Left kidney (tissue), 2 donors: Measurements from ENCODE around the gene ACAP1. TPM values are rescaled to one million over a fixed set of nuclear protein-coding genes. Genes with fewer than 3 reads are reported as not detected.

Experiments used
- DNase-seq: peaks from one replicate; pipeline ENCODE4 v3.0.0-alpha.2; 2013
- polyA plus RNA-seq: library from polyadenylated mRNA; unstranded; fragments of 120-200 nt; gene quantifications from one replicate; pipeline ENCODE4 v1.2.1, GENCODE V29; 2013; ENCODE audit not compliant: insufficient read length

The ACAP1 gene
- polyA plus RNA-seq, 1 donor: 6.3 TPM

DNA sequence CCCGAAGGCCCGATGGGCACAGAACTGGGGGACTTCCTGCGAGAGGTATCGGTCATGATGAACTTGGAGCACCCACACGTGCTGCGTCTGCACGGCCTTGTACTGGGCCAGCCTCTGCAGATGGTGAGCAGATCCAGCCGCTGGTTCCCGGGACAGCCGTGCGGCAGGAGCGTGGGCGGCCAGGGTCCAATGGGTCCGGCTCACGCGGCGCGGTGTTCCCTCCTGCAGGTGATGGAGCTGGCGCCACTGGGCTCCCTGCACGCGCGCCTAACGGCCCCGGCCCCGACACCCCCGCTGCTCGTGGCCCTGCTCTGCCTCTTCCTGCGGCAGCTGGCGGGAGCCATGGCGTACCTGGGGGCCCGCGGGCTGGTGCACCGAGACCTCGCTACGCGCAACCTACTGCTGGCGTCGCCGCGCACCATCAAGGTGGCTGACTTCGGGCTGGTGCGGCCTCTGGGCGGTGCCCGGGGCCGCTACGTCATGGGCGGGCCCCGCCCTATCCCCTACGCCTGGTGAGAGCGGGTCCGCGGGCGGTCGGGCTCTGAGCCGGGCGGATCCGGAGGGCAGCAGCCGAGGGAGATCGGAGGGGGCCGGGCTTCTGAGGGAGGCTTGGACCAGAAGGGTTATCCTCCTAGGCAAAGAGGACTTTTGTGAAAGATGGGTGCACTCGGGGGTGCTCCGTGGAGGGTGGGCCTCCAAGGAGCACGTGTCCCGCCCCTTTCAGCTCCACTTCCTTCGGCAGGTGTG, 47.6 kb downstream of the ACAP1 start:
- DNase-seq: no peak

DNA sequence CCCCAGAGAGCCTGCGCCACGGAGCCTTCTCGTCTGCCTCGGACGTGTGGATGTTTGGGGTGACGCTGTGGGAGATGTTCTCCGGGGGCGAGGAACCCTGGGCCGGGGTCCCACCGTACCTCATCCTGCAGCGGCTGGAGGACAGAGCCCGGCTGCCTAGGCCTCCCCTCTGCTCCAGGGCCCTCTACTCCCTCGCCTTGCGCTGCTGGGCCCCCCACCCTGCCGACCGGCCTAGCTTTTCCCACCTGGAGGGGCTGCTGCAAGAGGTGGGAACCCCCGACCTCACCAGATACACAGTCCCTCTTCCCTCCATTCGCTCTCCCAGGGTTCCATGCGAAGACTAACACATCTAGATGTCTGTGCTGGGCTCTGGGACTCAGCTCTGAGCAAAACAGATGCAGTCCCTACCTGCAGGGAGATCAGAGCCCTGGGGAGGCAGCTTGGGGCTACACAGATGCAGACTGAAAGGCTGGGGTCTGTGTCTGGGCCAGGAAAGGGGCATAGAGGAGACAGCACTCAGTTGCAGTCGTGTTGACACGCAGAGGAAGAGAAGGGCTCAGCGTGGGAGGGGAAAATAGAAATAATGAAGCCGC, 48.3 kb downstream of the ACAP1 start:
- DNase-seq: no peak

DNA sequence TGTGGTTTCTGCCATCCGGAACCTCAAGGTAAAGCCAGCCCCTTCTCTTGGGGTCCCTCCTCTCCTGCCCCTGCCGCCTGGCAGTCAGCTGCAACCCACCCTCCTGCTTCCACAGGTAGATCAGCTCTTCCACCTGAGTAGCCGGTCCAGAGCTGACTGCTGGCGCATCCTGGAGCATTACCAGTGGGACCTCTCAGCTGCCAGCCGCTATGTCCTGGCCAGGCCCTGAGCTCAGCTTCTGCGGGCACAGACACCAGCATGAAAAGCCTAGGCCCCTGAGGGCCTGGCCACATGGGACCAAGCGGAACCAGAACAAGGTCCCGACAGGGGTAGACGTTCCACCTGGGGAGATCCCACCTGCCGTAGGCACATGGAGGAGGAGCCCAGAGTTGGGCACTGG, 52.5 kb downstream of the ACAP1 start:
- DNase-seq: no peak

DNA sequence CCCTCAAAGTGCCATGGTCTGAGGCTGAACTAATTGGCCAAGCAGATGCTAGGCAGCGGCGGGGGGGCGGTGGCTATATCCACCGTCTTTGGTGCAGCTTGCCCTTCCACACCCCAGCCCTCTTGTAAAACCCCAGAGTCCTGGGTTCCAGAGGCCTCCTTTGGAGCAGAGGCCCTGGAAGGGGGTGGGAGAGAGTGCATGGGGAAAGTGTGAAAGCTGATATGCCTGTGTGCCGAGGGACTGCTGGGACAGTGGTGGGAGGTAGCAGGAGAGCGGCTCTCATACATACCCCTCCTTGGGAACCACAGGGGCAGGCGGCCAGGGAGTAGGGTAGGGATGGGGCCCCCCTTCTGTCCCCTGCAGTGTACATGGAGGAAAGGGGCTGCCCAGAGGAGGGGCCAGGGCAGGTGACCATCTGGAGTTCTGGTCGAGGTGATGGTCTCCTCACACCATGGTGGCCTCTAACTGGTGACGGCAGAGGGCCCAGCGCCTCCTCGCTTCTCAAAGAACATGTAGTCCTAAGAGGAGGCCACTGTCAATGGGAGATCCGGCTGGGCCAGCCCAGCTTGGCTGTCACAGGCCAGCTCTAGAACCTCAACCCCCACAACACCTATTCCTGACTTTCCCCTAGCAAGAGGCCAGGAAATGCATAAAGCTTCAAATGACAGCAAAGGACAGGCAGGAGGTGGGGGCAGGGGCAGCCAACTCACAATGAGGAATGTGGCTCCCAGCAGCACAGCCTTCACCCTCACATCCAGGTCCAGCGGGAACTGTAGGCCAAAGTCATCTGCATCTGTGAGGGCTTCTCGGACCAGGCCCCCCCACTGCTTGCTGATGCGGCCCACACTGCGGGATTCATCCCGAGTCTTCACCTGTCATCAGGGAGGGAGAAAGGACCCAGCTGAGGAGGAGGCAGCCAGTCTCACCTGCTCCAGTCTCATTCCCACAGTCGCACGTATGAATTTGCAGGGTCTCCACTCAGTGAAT, 53.9 kb downstream of the ACAP1 start:
- DNase-seq: no peak

DNA sequence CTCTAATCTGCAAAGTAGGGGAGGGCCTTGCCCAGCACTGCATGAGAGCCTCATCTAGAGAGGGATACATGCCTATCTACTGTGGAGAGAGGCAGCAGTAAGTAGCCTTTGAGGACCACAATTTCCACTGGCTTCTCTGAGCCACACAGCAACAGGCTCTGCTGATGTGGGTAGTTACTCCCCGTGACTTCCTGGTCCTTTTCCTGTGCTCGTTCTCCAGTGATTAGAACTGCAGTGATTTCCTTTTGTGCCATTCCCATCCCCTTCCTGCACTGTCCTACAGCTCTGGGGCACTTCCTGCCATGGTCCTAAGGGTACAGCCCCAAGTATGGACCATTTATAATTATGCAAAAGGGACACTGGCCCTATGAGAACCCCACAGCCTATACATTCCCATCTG, 55.0 kb downstream of the ACAP1 start:
- DNase-seq: no peak

DNA sequence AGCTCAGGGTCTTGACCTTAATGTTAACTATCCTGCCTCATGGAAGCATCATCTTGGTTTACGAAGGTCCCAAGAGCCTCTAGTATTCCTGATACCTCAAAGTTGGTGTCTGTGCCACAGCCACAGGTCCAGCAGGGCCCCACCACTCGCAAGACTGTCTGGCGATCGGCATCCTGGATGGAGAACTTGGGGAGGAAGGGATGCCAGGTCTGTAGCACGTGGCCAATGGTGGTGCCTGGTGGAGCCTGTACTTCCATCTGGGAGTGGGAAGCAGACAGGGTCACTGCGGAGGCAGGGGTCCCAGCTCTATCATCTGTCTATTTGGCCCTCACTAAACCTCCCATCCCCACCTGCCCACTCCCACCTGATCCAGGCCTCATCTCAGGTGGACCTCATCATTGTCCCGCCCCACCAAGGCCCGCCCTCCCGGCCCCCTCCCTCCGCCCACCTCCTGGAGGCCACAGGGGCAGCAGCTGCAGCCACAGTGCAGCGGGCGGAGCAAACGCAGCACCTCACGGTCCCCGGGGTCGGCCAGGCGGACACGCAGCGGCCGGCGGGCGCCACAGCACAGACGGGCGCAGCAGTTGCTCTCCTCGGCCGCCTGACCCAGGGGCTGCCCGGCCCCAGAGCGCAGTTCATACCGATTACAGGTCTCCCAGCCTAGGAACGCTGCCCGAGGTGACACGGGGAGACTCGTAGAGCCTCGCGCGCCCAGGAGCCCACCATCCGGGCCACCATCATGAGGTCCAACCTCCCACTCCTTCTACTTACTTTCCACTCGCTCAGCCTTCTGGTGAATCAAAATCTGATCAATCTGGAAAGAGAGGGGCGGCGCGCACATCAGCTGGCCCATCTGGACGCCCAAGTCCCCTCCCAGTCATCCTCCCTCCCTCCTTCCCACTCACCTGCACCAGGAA, 56.6 kb downstream of the ACAP1 start:
- DNase-seq: no peak

DNA sequence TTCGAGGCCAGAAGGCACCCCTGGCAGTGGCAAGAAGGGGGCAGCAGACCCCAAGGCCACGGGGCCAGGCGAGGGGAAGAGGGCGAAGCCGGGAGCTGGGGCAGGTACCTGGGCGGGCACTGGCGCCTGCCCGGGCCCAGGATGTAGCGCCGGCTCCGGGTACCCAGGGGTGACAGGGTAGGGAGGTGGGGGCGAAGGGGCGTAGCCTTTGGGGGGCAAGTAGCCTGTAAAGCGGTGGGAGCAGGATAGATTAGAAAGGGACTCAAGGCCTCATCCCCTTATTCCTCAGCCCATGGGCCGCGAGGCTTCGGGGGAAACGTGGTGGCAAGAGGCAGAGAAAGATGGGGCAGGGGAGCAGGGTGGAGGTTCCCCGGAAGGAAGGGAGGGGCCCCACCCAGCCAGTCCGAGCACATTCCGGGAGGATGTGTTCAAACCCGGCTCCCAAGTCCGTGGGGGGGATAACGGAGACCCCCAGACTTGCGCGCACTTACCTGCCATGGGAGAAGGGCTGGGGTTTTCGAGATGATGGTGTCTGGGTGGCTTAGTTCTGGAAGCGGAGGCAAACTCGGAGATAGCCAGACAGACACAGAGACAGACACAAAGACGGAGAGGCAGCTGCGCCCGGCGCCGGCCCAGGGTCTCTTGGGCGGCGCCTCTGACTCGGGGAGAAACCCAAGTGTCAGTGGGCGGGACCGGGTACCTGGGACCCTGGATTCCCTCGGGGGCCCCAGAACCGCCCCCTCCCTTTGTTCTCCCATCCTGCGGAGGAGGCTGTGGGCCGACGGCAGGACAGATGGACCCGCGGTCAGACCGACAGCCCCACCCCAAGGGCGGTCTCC, 57.5 kb downstream of the ACAP1 start:
- DNase-seq: no peak

DNA sequence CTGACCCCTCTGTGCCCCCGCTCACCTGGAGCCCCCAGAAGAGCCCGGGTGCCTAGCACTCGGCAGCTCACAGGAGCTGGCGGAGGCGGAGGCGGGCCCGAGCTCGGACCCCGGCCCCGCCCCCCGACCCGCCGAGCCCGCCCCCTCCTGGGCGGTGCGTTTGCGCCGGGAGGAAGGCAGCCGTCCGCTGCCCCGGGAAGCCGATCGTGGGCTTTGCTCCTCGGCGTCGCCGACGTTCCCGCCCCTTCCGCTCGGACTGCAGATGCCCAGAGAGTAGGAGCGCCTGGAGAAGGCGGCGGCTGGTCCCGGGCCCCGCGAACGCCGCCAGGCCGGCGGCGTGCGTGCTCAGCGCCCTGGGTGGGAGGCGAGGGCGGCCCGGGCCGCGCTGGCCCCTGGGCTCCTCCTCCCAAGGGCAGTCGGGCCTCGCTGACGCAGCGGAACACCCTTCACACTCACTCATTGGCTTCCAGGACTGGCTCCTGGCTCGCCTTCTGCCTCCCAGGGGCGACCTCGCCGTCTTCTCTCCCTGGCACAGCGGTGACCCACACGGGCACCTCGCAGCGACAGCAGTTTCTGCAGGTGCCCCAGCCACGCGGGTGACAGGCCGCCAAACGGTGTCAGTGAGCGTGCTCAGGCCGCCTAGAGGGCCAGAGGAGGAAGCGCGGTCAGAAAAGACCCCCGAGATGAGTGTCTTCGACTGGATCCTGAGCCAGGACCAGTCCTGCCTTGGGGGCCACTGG, 58.3 kb downstream of the ACAP1 start, which contains the start of gene PLSCR3:
TSS of gene PLSCR3 (minus strand) at position 74 of the 740 bp plus-strand sequence. CDS start 415 bp downstream, outside the sequence.
- peak; percentile 82 for DNase-seq

DNA sequence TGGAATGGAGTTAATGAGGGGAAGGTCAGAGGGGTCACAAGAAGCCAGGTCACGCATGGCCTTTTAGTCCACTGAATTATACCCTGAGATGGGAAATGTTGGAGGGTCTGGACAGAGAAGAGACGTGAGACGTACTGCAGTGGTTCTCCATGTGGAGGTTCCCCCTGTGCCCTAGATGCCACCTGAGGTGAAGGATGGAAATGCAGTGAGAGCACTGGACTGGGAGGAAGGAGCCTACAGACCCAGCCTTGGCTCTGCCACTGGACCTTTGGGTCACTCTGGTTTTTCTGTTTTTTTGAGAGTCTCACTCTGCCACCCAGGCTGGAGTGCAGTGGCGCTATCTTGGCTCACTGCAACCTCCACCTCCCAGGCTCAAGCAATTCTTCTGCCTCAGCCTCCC, 59.8 kb downstream of the ACAP1 start:
- no peak for DNase-seq

DNA sequence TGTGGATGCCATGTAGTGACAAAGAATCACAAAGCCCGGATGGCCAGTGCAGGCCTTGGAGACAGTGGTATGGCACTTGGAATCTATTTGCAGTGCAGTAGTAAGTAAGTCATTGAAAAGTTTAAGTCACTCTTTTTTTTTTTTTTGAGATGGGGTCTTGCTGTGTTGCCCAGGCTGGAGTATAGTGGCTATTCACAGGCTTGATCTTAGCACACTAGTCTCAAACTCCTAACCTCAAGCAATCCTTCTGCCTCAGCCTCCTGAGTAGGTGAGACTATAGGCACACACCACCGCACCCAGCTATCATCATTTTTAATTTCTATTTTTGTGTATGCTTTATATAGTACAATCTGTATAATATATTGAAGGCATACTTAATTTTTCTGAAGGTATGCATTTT, 62.3 kb downstream of the ACAP1 start:
- DNase-seq: no peak

Other genes starting within 250 kb of the ACAP1 start
- gene ASGR2, start 221.7 kb upstream of the ACAP1 start, polyA plus RNA-seq: 2.0 TPM
- 6.1 TPM for gene ASGR1, start 157.2 kb upstream of the ACAP1 start, polyA plus RNA-seq
- gene DLG4, start 116.7 kb upstream of the ACAP1 start, polyA plus RNA-seq: 36.0 TPM
- 478 TPM for gene ACADVL, start 116.6 kb upstream of the ACAP1 start, polyA plus RNA-seq
- gene DVL2, start 102.0 kb upstream of the ACAP1 start, polyA plus RNA-seq: 52.5 TPM
- gene PHF23, start 97.1 kb upstream of the ACAP1 start, polyA plus RNA-seq: 52.8 TPM
- 390 TPM for gene GABARAP, start 94.1 kb upstream of the ACAP1 start, polyA plus RNA-seq
- 150 TPM for gene CTDNEP1, start 84.8 kb upstream of the ACAP1 start, polyA plus RNA-seq
- 54.9 TPM for gene ELP5, start 84.3 kb upstream of the ACAP1 start, polyA plus RNA-seq
- 36.6 TPM for gene CLDN7, start 74.1 kb upstream of the ACAP1 start, polyA plus RNA-seq
- gene SLC2A4, start 54.8 kb upstream of the ACAP1 start, polyA plus RNA-seq: 2.2 TPM
- 4.1 TPM for gene YBX2, start 41.9 kb upstream of the ACAP1 start, polyA plus RNA-seq
- 284 TPM for gene EIF5A, start 28.9 kb upstream of the ACAP1 start, polyA plus RNA-seq
- gene GPS2, start 21.2 kb upstream of the ACAP1 start, polyA plus RNA-seq: 96.6 TPM
- gene NEURL4, start 7.2 kb upstream of the ACAP1 start, polyA plus RNA-seq: 34.5 TPM
- 10.3 TPM for gene KCTD11, start 15.6 kb downstream of the ACAP1 start, polyA plus RNA-seq
- gene TMEM95, start 18.6 kb downstream of the ACAP1 start, polyA plus RNA-seq: not detected
- gene TNK1, start 44.6 kb downstream of the ACAP1 start, polyA plus RNA-seq: 5.5 TPM
- gene PLSCR3, start 58.0 kb downstream of the ACAP1 start, polyA plus RNA-seq: 27.8 TPM
- 74.9 TPM for gene TMEM256, start 67.6 kb downstream of the ACAP1 start, polyA plus RNA-seq
- 28.1 TPM for gene NLGN2, start 71.3 kb downstream of the ACAP1 start, polyA plus RNA-seq
- gene SPEM1, start 83.8 kb downstream of the ACAP1 start, polyA plus RNA-seq: not detected
- not detected for gene SPEM2, start 89.1 kb downstream of the ACAP1 start, polyA plus RNA-seq
- not detected for gene SPEM3, start 92.3 kb downstream of the ACAP1 start, polyA plus RNA-seq
- 4.4 TPM for gene TMEM102, start 98.9 kb downstream of the ACAP1 start, polyA plus RNA-seq
- 6.1 TPM for gene FGF11, start 103.0 kb downstream of the ACAP1 start, polyA plus RNA-seq
- 10.5 TPM for gene CHRNB1, start 108.5 kb downstream of the ACAP1 start, polyA plus RNA-seq
- gene ZBTB4, start 143.1 kb downstream of the ACAP1 start, polyA plus RNA-seq: 39.3 TPM
- 0.45 TPM for gene SLC35G6, start 144.9 kb downstream of the ACAP1 start, polyA plus RNA-seq
- 141 TPM for gene POLR2A, start 147.8 kb downstream of the ACAP1 start, polyA plus RNA-seq
- gene TNFSF12, start 212.5 kb downstream of the ACAP1 start, polyA plus RNA-seq: 17.7 TPM
- gene TNFSF13, start 222.2 kb downstream of the ACAP1 start, polyA plus RNA-seq: 13.2 TPM
- 90.9 TPM for gene SENP3, start 225.4 kb downstream of the ACAP1 start, polyA plus RNA-seq
- gene CD68, start 243.1 kb downstream of the ACAP1 start, polyA plus RNA-seq: 56.8 TPM
- gene MPDU1, start 247.3 kb downstream of the ACAP1 start, polyA plus RNA-seq: 119 TPM